K562 (cell line): ENCODE measurements around the gene PCID2. TPM values are rescaled to one million over a fixed set of nuclear protein-coding genes. Genes with fewer than 3 reads are reported as not detected.

ENCODE experiments used
- ATAC-seq: fragments of 200-7000 bp; cut with Tn5 transposase; 3 replicates; pipeline ENCODE4 v1.9.1; 2020; ENCODE audit warnings: moderate library complexity
- BruUV-seq: library from RNA; stranded (reverse); fragments of 400-500 nt; replicated peaks from 2 replicates; lab custom pipeline; 2021; lab: Mats Ljungman, UMichigan
- CTCF ChIA-PET: fragments of 300-600 bp; formaldehyde crosslinking; extraction: SDS; loops from one replicate; lab custom pipeline; 2021; ENCODE audit warnings: low intra/inter-chr PET ratio; lab: Yijun Ruan, JAX
- POLR2A ChIA-PET: fragments of 300-600, 350-650 bp; sonication (Branson Sonifier 250); formaldehyde crosslinking; extraction: SDS; loops from one replicate; lab custom pipeline; 2021; ENCODE audit warnings: antibody characterized with exemption, inconsistent platforms; lab: Yijun Ruan, JAX
- DNase-seq, 4 experiments: peaks; one replicate each; pipeline versions ENCODE4 v3.0.0 to v3.0.0-alpha.2; 2011 to 2018; ENCODE audit warnings: low spot score in 3 of 4, mixed read lengths in 3 of 4; ENCODE audit errors: extremely low read depth in 1 of 4
- FAIRE-seq: peaks from 2 replicates; lab custom pipeline; 2011; peaks lifted over from hg19 to GRCh38; lab: Jason Lieb, UNC
- H2AFZ ChIP-seq: 2 replicates; pipeline ENCODE4 v1.6.0; 2011; ENCODE audit warnings: low read depth, low read length, control low read depth, inconsistent platforms
- H3K27ac ChIP-seq: fragments of 200-600 bp; 3 replicates; pipeline ENCODE4 v1.8.0; 2011; ENCODE audit warnings: low read depth, mild to moderate bottlenecking, control low read depth, inconsistent platforms, low read length, moderate library complexity, mixed read lengths; ENCODE audit errors: extremely low read depth
- H3K27me3 ChIP-seq, 2 experiments: fragments of 300-600 bp in 1 of 2; 2 replicates in 1 of 2; 3 replicates in 1 of 2; pipeline versions ENCODE4 v1.6.0 to v1.8.0; 2011; ENCODE audit warnings: inconsistent platforms in 2 of 2, low read length in 2 of 2, mild to moderate bottlenecking in 1 of 2, mixed read lengths in 1 of 2, moderate library complexity in 1 of 2; ENCODE audit not compliant: control insufficient read depth in 2 of 2, insufficient read depth in 2 of 2
- H3K36me3 ChIP-seq: fragments of 300-600 bp; 3 replicates; pipeline ENCODE4 v1.8.0; 2011; ENCODE audit warnings: mild to moderate bottlenecking, low read length, inconsistent platforms; ENCODE audit not compliant: control insufficient read depth, insufficient read depth
- H3K4me1 ChIP-seq, 2 experiments: fragments of 200-600 bp in 1 of 2; replicated peaks in 1 of 2; 2 replicates in 1 of 2; 3 replicates in 1 of 2; pipeline versions ENCODE4 v1.5.1 to v1.8.0; 2011; ENCODE audit warnings: inconsistent platforms in 2 of 2, low read length in 2 of 2, mild to moderate bottlenecking in 1 of 2, mixed read lengths in 1 of 2, moderate library complexity in 1 of 2; ENCODE audit not compliant: control insufficient read depth in 2 of 2, insufficient read depth in 2 of 2
- H3K4me2 ChIP-seq: 2 replicates; pipeline ENCODE4 v1.6.1; 2011; ENCODE audit warnings: low read length, control low read depth, inconsistent platforms, mixed read lengths; ENCODE audit not compliant: insufficient read depth
- H3K4me3 ChIP-seq: fragments of 200-600 bp; sonication (generic), shearing (Covaris generic); 2 replicates; pipeline ENCODE4 v1.5.1; 2016; ENCODE audit warnings: control low read depth, inconsistent platforms
- H3K79me2 ChIP-seq: fragments of 200-600 bp; 3 replicates; pipeline ENCODE4 v1.8.0; 2011; ENCODE audit warnings: low read length, inconsistent platforms; ENCODE audit not compliant: control insufficient read depth, insufficient read depth
- H3K9ac ChIP-seq, 2 experiments: 2 replicates each; pipeline versions ENCODE4 v1.6.0 to v1.6.1; 2011; ENCODE audit warnings: low read depth in 2 of 2, low read length in 2 of 2, control low read depth in 1 of 2, inconsistent platforms in 1 of 2, mild to moderate bottlenecking in 1 of 2, mixed read lengths in 1 of 2; ENCODE audit not compliant: insufficient read depth in 1 of 2
- H3K9me1 ChIP-seq: one replicate; pipeline ENCODE4 v1.6.0; 2011; ENCODE audit warnings: inconsistent platforms, mild to moderate bottlenecking, low read length, moderate library complexity; ENCODE audit not compliant: control insufficient read depth, insufficient read depth
- H3K9me3 ChIP-seq: replicated peaks from 2 replicates; pipeline ENCODE4 v1.5.1; 2011; ENCODE audit warnings: low read depth, low read length, inconsistent platforms; ENCODE audit not compliant: control insufficient read depth, insufficient read depth
- H4K20me1 ChIP-seq: replicated peaks from 2 replicates; pipeline ENCODE4 v1.6.1; 2011; ENCODE audit warnings: low read length, inconsistent platforms, mixed read lengths; ENCODE audit not compliant: control insufficient read depth, insufficient read depth
- ARID3B ChIP-seq: fragments of 250-450 bp; sonication (Bioruptor Pico); IDR thresholded peaks from 2 replicates; pipeline ENCODE4 v1.4.0; 2020; ENCODE audit warnings: borderline replicate concordance
- ASH1L ChIP-seq: fragments of 450-650 bp; IDR thresholded peaks from 2 replicates; pipeline ENCODE4 v1.6.1; 2018; ENCODE audit warnings: borderline replicate concordance, mild to moderate bottlenecking, low read depth; ENCODE audit not compliant: partially characterized antibody
- ESRRB ChIP-seq: fragments of 250-450 bp; sonication (Bioruptor Pico); IDR thresholded peaks from 2 replicates; pipeline ENCODE4 v1.5.0; 2020; ENCODE audit warnings: mild to moderate bottlenecking, moderate library complexity, borderline replicate concordance
- FIP1L1 ChIP-seq: fragments of 200-400 bp; formaldehyde crosslinking; IDR thresholded peaks from 2 replicates; pipeline ENCODE4 v1.6.1; 2018; ENCODE audit warnings: mild to moderate bottlenecking, low read depth, low read length; ENCODE audit not compliant: poor library complexity, severe bottlenecking
- SRSF9 ChIP-seq: fragments of 200-400 bp; formaldehyde crosslinking; IDR thresholded peaks from 2 replicates; pipeline ENCODE4 v1.6.1; 2017; ENCODE audit warnings: low read depth, low read length, borderline replicate concordance
- ZNF57 ChIP-seq: fragments of 450-650 bp; formaldehyde crosslinking; IDR thresholded peaks from 2 replicates; pipeline ENCODE4 v1.4.0; 2020; ENCODE audit warnings: mild to moderate bottlenecking, moderate library complexity
- WGBS: fragments of 100-300 bp; shearing (Covaris generic); methylation state at CpG from one replicate; pipeline ENCODE4 v1.1.6; 2016; ENCODE audit warnings: low coverage, mixed read lengths; ENCODE audit not compliant: insufficient coverage; ENCODE audit errors: missing lambda C conversion rate; 5-methylcytosine and 5-hydroxymethylcytosine counted together
- in situ Hi-C: fragments of 300-500 bp; cut with MboI; formaldehyde crosslinking; loops from 4 replicates; pipeline ENCODE4 v1.15.0; 2018; ENCODE audit warnings: inconsistent platforms, mixed read lengths
- intact Hi-C: fragments of 100-400 bp; cut with micrococcal nuclease; formaldehyde crosslinking; loops from 2 replicates; pipeline ENCODE4 v1.14.2; 2022
- polyA plus RNA-seq, 8 experiments: library from polyadenylated mRNA; depleted of rRNA in 4 of 8; stranded (reverse) in 5 of 8; unstranded in 3 of 8; fragments of >200 nt; fragmentation: Nextera tagmentation in 2 of 8; fragmentation: Illumina TruSeq in 1 of 8; extraction: Ambion mirVana in 2 of 8; extraction: Trizol in 1 of 8; gene quantifications; 2 replicates each; pipeline versions ENCODE4 v1.2.1 to v1.2.3, GENCODE V29; 2011 to 2014; ENCODE audit warnings: inconsistent platforms in 1 of 8, missing spikeins in 1 of 8
- total RNA-seq, 7 experiments: library from RNA; depleted of rRNA in 6 of 7; stranded (reverse); fragments of >200 nt in 6 of 7; fragmentation: Illumina TruSeq in 2 of 7; extraction: Trizol in 2 of 7; gene quantifications; 2 replicates each; pipeline versions ENCODE4 v1.2.1 to v1.2.3, GENCODE V29; 2011 to 2021; ENCODE audit warnings: low replicate concordance in 1 of 7
- TF ChIP-seq, protein P1 (sequence below): sonication (generic); formaldehyde crosslinking; IDR thresholded peaks from 2 replicates; pipeline ENCODE4 v1.8.0; 2022; ENCODE audit warnings: missing genetic modification reagents, mild to moderate bottlenecking, borderline replicate concordance

Gene PCID2
- total and polyA plus RNA-seq, 9 of the 15 experiments (the other 6 are each of a cell fraction or from before 2014, with no cell fraction given) = 39.6 to 117 (median 59.6) TPM

DNA sequence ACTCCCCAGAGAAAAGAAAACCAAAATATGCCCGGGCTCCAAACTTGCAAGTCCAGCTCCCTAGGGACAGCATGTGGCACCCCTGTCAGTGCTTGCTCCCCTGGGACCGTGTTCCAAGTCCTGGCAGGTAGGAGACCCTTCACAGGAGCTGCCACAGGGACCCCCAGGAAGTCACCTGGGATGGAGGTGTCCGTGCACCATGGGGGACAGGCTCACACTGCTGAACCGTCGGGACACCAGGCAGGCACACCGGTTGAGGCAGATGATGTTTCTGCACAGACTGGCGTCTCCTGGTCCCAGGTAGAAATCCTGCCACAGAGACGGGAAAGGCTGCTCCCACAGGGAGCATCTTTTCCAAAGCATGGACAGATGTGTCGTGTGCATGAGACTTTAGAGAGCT is 61.7 kb downstream of the PCID2 start:
- Histone ChIP-seq H3K27me3 (peaks cover 19 to 44% of the 10 kb centered on the region in 2 experiments; a peak in 4 of 5 replicates), H3K79me2 (no peaks in the 10 kb centered on the region), H3K9me1 (no peaks in the 10 kb centered on the region), H3K9me3 (no peaks in the 10 kb centered on the region), H2AFZ (no peak overlapping the region), H3K4me1 (peaks cover 0 to 16% of the 10 kb centered on the region in 2 experiments; a peak in 2 of 5 replicates), H3K4me3 (no peak overlapping the region), H3K27ac (no peak overlapping the region), H3K36me3 (no peaks in the 10 kb centered on the region), H3K9ac (no peak overlapping the region), H3K4me2 (no peak overlapping the region), H4K20me1 (no peaks in the 10 kb centered on the region)
- WGBS = 7% methylated on average over 8 of the region's 9 CpGs
- no TSS peak for BruUV-seq
- ChIA-PET CTCF (no interaction called here), POLR2A (interaction anchor here (0.7 kb wide), 1 partner anchor 15 kb away, joined by 3 read pairs; no protein-coding TSS in a partner anchor)
- intact Hi-C loops (no loop called here), in situ Hi-C loops (no loop called here)
- no peak for ATAC-seq
- FAIRE-seq = no peak
- TF ChIP-seq ASH1L (no peak), FIP1L1 (no peak)
- no peak for DNase-seq

GRCh38 chr13:113145911-113146598 is 62.4 kb downstream of the PCID2 start:
- Histone ChIP-seq H3K9me1 (no peaks in the 10 kb centered on the region), H3K36me3 (no peaks in the 10 kb centered on the region), H3K4me2 (no peak overlapping the region), H2AFZ (no peak overlapping the region), H3K79me2 (no peaks in the 10 kb centered on the region), H3K9me3 (no peaks in the 10 kb centered on the region), H3K27ac (no peak overlapping the region), H3K9ac (no peak overlapping the region), H3K4me3 (no peak overlapping the region), H3K4me1 (peaks cover 0 to 19% of the 10 kb centered on the region in 2 experiments; a peak in 2 of 5 replicates), H4K20me1 (no peaks in the 10 kb centered on the region), H3K27me3 (peaks cover 19 to 44% of the 10 kb centered on the region in 2 experiments; a peak in 4 of 5 replicates)
- BruUV-seq = no TSS peak
- no peak for ATAC-seq
- 4% methylated on average over 12 of the region's 15 CpGs for WGBS
- ChIA-PET CTCF (no interaction called here), POLR2A (no interaction called here)
- in situ Hi-C loops = no loop called here
- no peak for FAIRE-seq
- DNase-seq = no peak
- intact Hi-C loops = no loop called here
- TF ChIP-seq ESRRB (CRISPR knock-in tag) (no peak), ARID3B (CRISPR knock-in tag) (no peak), SRSF9 (no peak), ZNF57 (no peak)
- TF ChIP-seq, protein P1, sequence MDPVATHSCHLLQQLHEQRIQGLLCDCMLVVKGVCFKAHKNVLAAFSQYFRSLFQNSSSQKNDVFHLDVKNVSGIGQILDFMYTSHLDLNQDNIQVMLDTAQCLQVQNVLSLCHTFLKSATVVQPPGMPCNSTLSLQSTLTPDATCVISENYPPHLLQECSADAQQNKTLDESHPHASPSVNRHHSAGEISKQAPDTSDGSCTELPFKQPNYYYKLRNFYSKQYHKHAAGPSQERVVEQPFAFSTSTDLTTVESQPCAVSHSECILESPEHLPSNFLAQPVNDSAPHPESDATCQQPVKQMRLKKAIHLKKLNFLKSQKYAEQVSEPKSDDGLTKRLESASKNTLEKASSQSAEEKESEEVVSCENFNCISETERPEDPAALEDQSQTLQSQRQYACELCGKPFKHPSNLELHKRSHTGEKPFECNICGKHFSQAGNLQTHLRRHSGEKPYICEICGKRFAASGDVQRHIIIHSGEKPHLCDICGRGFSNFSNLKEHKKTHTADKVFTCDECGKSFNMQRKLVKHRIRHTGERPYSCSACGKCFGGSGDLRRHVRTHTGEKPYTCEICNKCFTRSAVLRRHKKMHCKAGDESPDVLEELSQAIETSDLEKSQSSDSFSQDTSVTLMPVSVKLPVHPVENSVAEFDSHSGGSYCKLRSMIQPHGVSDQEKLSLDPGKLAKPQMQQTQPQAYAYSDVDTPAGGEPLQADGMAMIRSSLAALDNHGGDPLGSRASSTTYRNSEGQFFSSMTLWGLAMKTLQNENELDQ (CRISPR knock-in tag) = no peak
